SK-N-SH (cell line): ENCODE measurements around the gene SLC7A14.

Experiments
- CTCF ChIP-seq: fragments of 200-600 bp; sonication (generic); IDR thresholded peaks from 2 replicates; pipeline ENCODE4 v1.6.1; 2017; ENCODE audit warnings: antibody characterized with exemption, mild to moderate bottlenecking, moderate library complexity
- FOXM1 ChIP-seq: IDR thresholded peaks from 2 replicates; pipeline ENCODE4 v1.4.0; 2012; ENCODE audit warnings: low read depth, mild to moderate bottlenecking
- MAX ChIP-seq: IDR thresholded peaks from 2 replicates; pipeline ENCODE4 v1.4.0; 2012; ENCODE audit warnings: low read depth
- PBX3 ChIP-seq: IDR thresholded peaks from 2 replicates; pipeline ENCODE4; 2012
- USF2 ChIP-seq: fragments of 150-350 bp; IDR thresholded peaks from 2 replicates; pipeline ENCODE4 v1.6.1; 2017; ENCODE audit warnings: antibody characterized with exemption, low read length, low read depth, borderline replicate concordance

- no peak for TF ChIP-seq USF2
- TF ChIP-seq MAX: no peak
- TF ChIP-seq CTCF: no peak
- TF ChIP-seq PBX3: no peak
- TF ChIP-seq FOXM1: no peak
These were observed 61.8 kb downstream of the SLC7A14 start for GRCh38 chr3:170524073-170524472.
